ENCODE measurements around the gene MAN1C1. TPM values are rescaled to one million over a fixed set of nuclear protein-coding genes. Genes with fewer than 3 reads are reported as not detected.

MAN1C1 gene
- total and polyA plus RNA-seq, 7 donors = 0.69 to 32.1 (median 12.8) TPM

- Histone ChIP-seq H3K4me3 (no peak overlapping the region), H3K36me3 (peaks cover 0 to 6% (median 0%) of the 10 kb centered on the region in 4 donors), H3K27ac (no peak overlapping the region), H3K4me1 (peaks cover 0 to 48% (median 25%) of the 10 kb centered on the region in 4 donors), H3K27me3 (no peaks in the 10 kb centered on the region), H3K9me3 (no peaks in the 10 kb centered on the region)
- TF ChIP-seq POLR2AphosphoS5 (IDR thresholded peaks at IDR 0.05) (no peak), EP300 (IDR thresholded peaks at IDR 0.05) (no peak), POLR2A (IDR thresholded peaks at IDR 0.05) (no peak)
- TF ChIP-seq, protein P1, sequence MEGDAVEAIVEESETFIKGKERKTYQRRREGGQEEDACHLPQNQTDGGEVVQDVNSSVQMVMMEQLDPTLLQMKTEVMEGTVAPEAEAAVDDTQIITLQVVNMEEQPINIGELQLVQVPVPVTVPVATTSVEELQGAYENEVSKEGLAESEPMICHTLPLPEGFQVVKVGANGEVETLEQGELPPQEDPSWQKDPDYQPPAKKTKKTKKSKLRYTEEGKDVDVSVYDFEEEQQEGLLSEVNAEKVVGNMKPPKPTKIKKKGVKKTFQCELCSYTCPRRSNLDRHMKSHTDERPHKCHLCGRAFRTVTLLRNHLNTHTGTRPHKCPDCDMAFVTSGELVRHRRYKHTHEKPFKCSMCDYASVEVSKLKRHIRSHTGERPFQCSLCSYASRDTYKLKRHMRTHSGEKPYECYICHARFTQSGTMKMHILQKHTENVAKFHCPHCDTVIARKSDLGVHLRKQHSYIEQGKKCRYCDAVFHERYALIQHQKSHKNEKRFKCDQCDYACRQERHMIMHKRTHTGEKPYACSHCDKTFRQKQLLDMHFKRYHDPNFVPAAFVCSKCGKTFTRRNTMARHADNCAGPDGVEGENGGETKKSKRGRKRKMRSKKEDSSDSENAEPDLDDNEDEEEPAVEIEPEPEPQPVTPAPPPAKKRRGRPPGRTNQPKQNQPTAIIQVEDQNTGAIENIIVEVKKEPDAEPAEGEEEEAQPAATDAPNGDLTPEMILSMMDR (IDR thresholded peaks at IDR 0.05) = no peak
- 92 to 94% methylated on average over 23 of the region's 23 CpGs for WGBS, 2 donors
- intact Hi-C loops (cut with DNase I) = no loop called here
- no peak for DNase-seq
Measured at GRCh38 chr1:25645637-25646400, 29.2 kb downstream of the MAN1C1 start.

DNA sequence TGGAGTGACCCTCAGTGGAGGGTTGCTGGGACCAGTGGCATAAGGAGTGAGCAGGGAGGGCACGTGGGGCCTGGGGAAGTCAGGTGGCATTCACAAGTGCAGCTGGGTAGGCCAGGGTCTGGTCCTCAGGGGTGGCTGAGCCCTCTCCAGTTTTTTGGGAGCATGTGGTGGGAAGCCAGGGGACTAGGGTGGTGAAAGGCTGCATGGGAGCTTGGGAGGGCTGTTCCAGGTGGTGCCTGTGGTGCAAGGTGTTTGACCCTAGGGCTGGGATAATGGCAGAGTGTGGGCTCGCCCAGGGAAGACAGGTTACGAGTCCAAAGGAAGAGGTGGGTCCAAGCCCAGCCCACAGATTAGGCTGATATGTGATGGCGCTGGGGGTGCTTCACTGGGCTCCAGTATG, 30.5 kb downstream of the MAN1C1 start:
- no peak overlapping the region for H3K4me3 ChIP-seq
- WGBS, 2 donors = 92 to 93% methylated on average over 4 of the region's 4 CpGs
- H3K9me3 ChIP-seq = no peaks in the 10 kb centered on the region
- peaks cover 0 to 6% (median 0%) of the 10 kb centered on the region in 4 donors for H3K36me3 ChIP-seq
- no peaks in the 10 kb centered on the region for H3K27me3 ChIP-seq
- peaks cover 0 to 52% (median 30%) of the 10 kb centered on the region in 4 donors for H3K4me1 ChIP-seq
- no peak overlapping the region for H3K27ac ChIP-seq
- intact Hi-C loops (cut with DNase I) = no loop called here
- TF ChIP-seq POLR2AphosphoS5 (IDR thresholded peaks at IDR 0.05) = no peak
- TF ChIP-seq POLR2A (IDR thresholded peaks at IDR 0.05) = no peak
- TF ChIP-seq, protein P1 (IDR thresholded peaks at IDR 0.05) = no peak
- TF ChIP-seq EP300 (IDR thresholded peaks at IDR 0.05) = no peak
- no peak for DNase-seq

- DNase-seq = no peak
- Histone ChIP-seq H3K4me3 (no peak overlapping the region), H3K4me1 (peaks cover 0 to 52% (median 27%) of the 10 kb centered on the region in 4 donors), H3K36me3 (peaks cover 0 to 6% (median 0%) of the 10 kb centered on the region in 4 donors), H3K27me3 (no peaks in the 10 kb centered on the region), H3K9me3 (no peaks in the 10 kb centered on the region), H3K27ac (no peak overlapping the region)
- intact Hi-C loops (cut with DNase I) = no loop called here
- WGBS, 2 donors = 90 to 96% methylated on average over 5 of the region's 5 CpGs
- TF ChIP-seq POLR2AphosphoS5 (IDR thresholded peaks at IDR 0.05) (no peak), EP300 (IDR thresholded peaks at IDR 0.05) (no peak), POLR2A (IDR thresholded peaks at IDR 0.05) (no peak)
- TF ChIP-seq, protein P1 (IDR thresholded peaks at IDR 0.05) = no peak
Measured at GRCh38 chr1:25647863-25648262, 31.3 kb downstream of the MAN1C1 start.

DNA sequence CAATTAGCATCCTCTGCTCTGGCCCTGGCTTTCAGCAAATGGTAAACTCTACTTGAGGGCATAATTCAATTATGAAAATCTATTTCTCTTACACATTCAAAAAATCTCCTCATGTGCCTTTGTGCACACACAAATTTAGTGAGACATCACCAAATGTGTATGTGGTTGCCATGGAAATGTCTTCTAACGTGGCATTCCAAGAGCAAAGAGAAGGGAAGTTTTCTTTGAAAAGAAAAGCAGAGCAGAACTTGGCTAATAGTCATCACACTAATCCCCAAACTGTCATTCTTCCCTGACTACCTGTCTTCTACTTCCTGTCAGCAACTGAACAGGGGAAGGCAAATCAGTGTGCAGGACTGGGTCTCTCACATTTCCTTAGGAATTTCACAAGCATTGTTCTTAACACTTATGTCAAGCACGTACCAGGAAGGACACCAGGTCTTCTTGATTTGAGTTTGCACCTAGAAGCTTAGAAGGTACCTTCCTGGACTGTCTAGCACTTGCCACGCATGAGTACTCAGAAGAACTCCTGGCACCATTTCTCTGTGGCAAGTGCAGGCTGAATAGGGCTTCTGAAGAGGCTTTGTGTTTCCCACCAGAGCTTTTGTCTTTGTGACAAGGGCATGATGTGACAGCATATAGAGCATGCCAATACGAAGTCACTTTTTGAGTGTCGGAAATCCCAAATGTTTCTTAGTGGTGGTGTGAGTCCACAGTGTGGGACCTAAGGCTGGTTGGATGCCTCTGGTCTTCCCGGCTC, 32.3 kb downstream of the MAN1C1 start:
- TF ChIP-seq POLR2A (IDR thresholded peaks at IDR 0.05) (no peak), EP300 (IDR thresholded peaks at IDR 0.05) (no peak), POLR2AphosphoS5 (IDR thresholded peaks at IDR 0.05) (no peak)
- TF ChIP-seq, protein P1 (IDR thresholded peaks at IDR 0.05) = no peak
- peaks cover 0 to 51% (median 27%) of the 10 kb centered on the region in 4 donors for H3K4me1 ChIP-seq
- DNase-seq = no peak
- no peaks in the 10 kb centered on the region for H3K9me3 ChIP-seq
- no peak overlapping the region for H3K27ac ChIP-seq
- no peaks in the 10 kb centered on the region for H3K27me3 ChIP-seq
- peaks cover 0 to 6% (median 0%) of the 10 kb centered on the region in 4 donors for H3K36me3 ChIP-seq
- H3K4me3 ChIP-seq = no peak overlapping the region
- WGBS, 2 donors = 82 to 85% methylated on average over 6 of the region's 6 CpGs
- intact Hi-C loops (cut with DNase I) = no loop called here

All from sigmoid colon (tissue), 7 donors.